ENCODE measurements around the gene EFNA4.
A peak's percentile ranks its signal among the peaks of the same experiment; 100 is the strongest.

The EFNA4 gene

GRCh38 chr1:155048449-155049334 lies 14.8 kb upstream of the EFNA4 start:
- Histone ChIP-seq H3K23ac (ENCODE audit: low read length) (no peak overlapping the region), H3K56ac (ENCODE audit: low read length) (no peak overlapping the region), H2BK120ac (ENCODE audit: low read depth, low read length) (no peak overlapping the region), H3K79me1 (ENCODE audit: low read length) (no peaks in the 10 kb centered on the region), H3K36me3 (ENCODE audit: control insufficient read depth, insufficient read depth, low read length) (no peaks in the 10 kb centered on the region), H2BK5ac (ENCODE audit: low read length) (no peak overlapping the region), H4K5ac (ENCODE audit: low read length) (no peak overlapping the region), H3K4ac (ENCODE audit: low read depth, low read length) (no peak overlapping the region), H3K27ac (ENCODE audit: low read depth, low read length) (no peak overlapping the region), H3K27me3 (ENCODE audit: insufficient read depth, low read length, poor library complexity) (no peaks in the 10 kb centered on the region), H2BK15ac (replicated peaks; ENCODE audit: low read depth) (no peak overlapping the region), H3K9ac (ENCODE audit: low read length) (no peak overlapping the region), H3K18ac (ENCODE audit: low read length) (no peak overlapping the region), H4K8ac (ENCODE audit: low read depth, low read length) (no peak overlapping the region), H2AK5ac (ENCODE audit: low read length) (no peak overlapping the region), H3K79me2 (ENCODE audit: control insufficient read depth, insufficient read depth, low read length) (no peaks in the 10 kb centered on the region), H3K4me1 (ENCODE audit: control insufficient read depth, low read depth, low read length) (peaks cover 8% of the 10 kb centered on the region), H3K4me2 (ENCODE audit: low read length) (no peak overlapping the region), H3K4me3 (ENCODE audit: low read length) (no peak overlapping the region)
- WGBS (ENCODE audit: extremely low coverage, insufficient coverage, low lambda C conversion rate) = no CpG with 5 or more reads among the region's 8 CpGs
- no peak for DNase-seq

- peak overlapping the region; percentile 28 for H2AK5ac ChIP-seq (ENCODE audit: low read length)
- H3K9ac ChIP-seq (ENCODE audit: low read length) = peak overlapping the region; percentile 66
- peaks cover 6% of the 10 kb centered on the region for H3K4me1 ChIP-seq (ENCODE audit: control insufficient read depth, low read depth, low read length)
- no peaks in the 10 kb centered on the region for H3K79me2 ChIP-seq (ENCODE audit: control insufficient read depth, insufficient read depth, low read length)
- H2BK120ac ChIP-seq (ENCODE audit: low read depth, low read length) = no peak overlapping the region
- DNase-seq = no peak
- H3K4me2 ChIP-seq (ENCODE audit: low read length) = peak overlapping the region; percentile 5
- no peak overlapping the region for H3K27ac ChIP-seq (ENCODE audit: low read depth, low read length)
- H4K8ac ChIP-seq (ENCODE audit: low read depth, low read length) = no peak overlapping the region
- H2BK15ac ChIP-seq (replicated peaks; ENCODE audit: low read depth) = no peak overlapping the region
- no peaks in the 10 kb centered on the region for H3K79me1 ChIP-seq (ENCODE audit: low read length)
- H3K4ac ChIP-seq (ENCODE audit: low read depth, low read length) = no peak overlapping the region
- no peak overlapping the region for H3K23ac ChIP-seq (ENCODE audit: low read length)
- H2BK5ac ChIP-seq (ENCODE audit: low read length) = no peak overlapping the region
- no peak overlapping the region for H4K5ac ChIP-seq (ENCODE audit: low read length)
- H3K4me3 ChIP-seq (ENCODE audit: low read length) = no peak overlapping the region
- H3K36me3 ChIP-seq (ENCODE audit: control insufficient read depth, insufficient read depth, low read length) = no peaks in the 10 kb centered on the region
- H3K27me3 ChIP-seq (ENCODE audit: insufficient read depth, low read length, poor library complexity) = no peaks in the 10 kb centered on the region
- H3K56ac ChIP-seq (ENCODE audit: low read length) = peak overlapping the region; percentile 58
- no peak overlapping the region for H3K18ac ChIP-seq (ENCODE audit: low read length)
- WGBS (ENCODE audit: extremely low coverage, insufficient coverage, low lambda C conversion rate) = no CpG with 5 or more reads among the region's 10 CpGs
Observed at GRCh38 chr1:155049651-155050559, 13.6 kb upstream of the EFNA4 start.

- peak within 1 kb of the TSS; percentile 87 for H3K9ac ChIP-seq (ENCODE audit: low read length)
- peak within 1 kb of the TSS; percentile 29 for H3K18ac ChIP-seq (ENCODE audit: low read length)
- peak within 1 kb of the TSS; percentile 88 for H3K56ac ChIP-seq (ENCODE audit: low read length)
- H3K4me3 ChIP-seq (ENCODE audit: low read length) = peak within 1 kb of the TSS; percentile 37
- H4K5ac ChIP-seq (ENCODE audit: low read length) = no peak within 1 kb of the TSS
- DNase-seq = peak; percentile 85
- H3K27me3 ChIP-seq (ENCODE audit: insufficient read depth, low read length, poor library complexity) = no peaks in the 10 kb centered on the region
- H2AK5ac ChIP-seq (ENCODE audit: low read length) = no peak within 1 kb of the TSS
- no peak within 1 kb of the TSS for H2BK15ac ChIP-seq (replicated peaks; ENCODE audit: low read depth)
- no peak within 1 kb of the TSS for H2BK120ac ChIP-seq (ENCODE audit: low read depth, low read length)
- WGBS (ENCODE audit: extremely low coverage, insufficient coverage, low lambda C conversion rate) = no CpG with 5 or more reads among the region's 99 CpGs
- peak within 1 kb of the TSS; percentile 0 for H3K27ac ChIP-seq (ENCODE audit: low read depth, low read length)
- H3K23ac ChIP-seq (ENCODE audit: low read length) = peak within 1 kb of the TSS; percentile 74
- no peaks in the 10 kb centered on the region for H3K79me2 ChIP-seq (ENCODE audit: control insufficient read depth, insufficient read depth, low read length)
- H3K79me1 ChIP-seq (ENCODE audit: low read length) = no peaks in the 10 kb centered on the region
- H3K4ac ChIP-seq (ENCODE audit: low read depth, low read length) = no peak within 1 kb of the TSS
- peak within 1 kb of the TSS; percentile 73 for H3K4me2 ChIP-seq (ENCODE audit: low read length)
- H3K4me1 ChIP-seq (ENCODE audit: control insufficient read depth, low read depth, low read length) = peaks cover 6% of the 10 kb centered on the region
- H3K36me3 ChIP-seq (ENCODE audit: control insufficient read depth, insufficient read depth, low read length) = no peaks in the 10 kb centered on the region
- no peak within 1 kb of the TSS for H4K8ac ChIP-seq (ENCODE audit: low read depth, low read length)
- peak within 1 kb of the TSS; percentile 51 for H2BK5ac ChIP-seq (ENCODE audit: low read length)
Observed at GRCh38 chr1:155050560-155051341, 12.8 kb upstream of the EFNA4 start, which contains the start of gene ADAM15. ADAM15 (plus strand) TSS chr1:155051316; CDS start chr1:155051387, 71 bp downstream.

GRCh38 chr1:155051342-155051776 lies 12.2 kb upstream of the EFNA4 start:
- peak overlapping the region; percentile 76 for H3K9ac ChIP-seq (ENCODE audit: low read length)
- H3K23ac ChIP-seq (ENCODE audit: low read length) = no peak overlapping the region
- peak overlapping the region; percentile 12 for H3K18ac ChIP-seq (ENCODE audit: low read length)
- H3K79me1 ChIP-seq (ENCODE audit: low read length) = no peaks in the 10 kb centered on the region
- no peaks in the 10 kb centered on the region for H3K79me2 ChIP-seq (ENCODE audit: control insufficient read depth, insufficient read depth, low read length)
- no peaks in the 10 kb centered on the region for H3K36me3 ChIP-seq (ENCODE audit: control insufficient read depth, insufficient read depth, low read length)
- DNase-seq = no peak
- no peak overlapping the region for H2BK120ac ChIP-seq (ENCODE audit: low read depth, low read length)
- no peak overlapping the region for H4K5ac ChIP-seq (ENCODE audit: low read length)
- no peak overlapping the region for H3K4ac ChIP-seq (ENCODE audit: low read depth, low read length)
- peak overlapping the region; percentile 57 for H3K56ac ChIP-seq (ENCODE audit: low read length)
- H3K4me3 ChIP-seq (ENCODE audit: low read length) = peak overlapping the region; percentile 37
- no CpG with 5 or more reads among the region's 31 CpGs for WGBS (ENCODE audit: extremely low coverage, insufficient coverage, low lambda C conversion rate)
- peak overlapping the region; percentile 73 for H3K4me2 ChIP-seq (ENCODE audit: low read length)
- H3K4me1 ChIP-seq (ENCODE audit: control insufficient read depth, low read depth, low read length) = peaks cover 6% of the 10 kb centered on the region
- H2AK5ac ChIP-seq (ENCODE audit: low read length) = no peak overlapping the region
- no peak overlapping the region for H2BK5ac ChIP-seq (ENCODE audit: low read length)
- no peaks in the 10 kb centered on the region for H3K27me3 ChIP-seq (ENCODE audit: insufficient read depth, low read length, poor library complexity)
- H2BK15ac ChIP-seq (replicated peaks; ENCODE audit: low read depth) = no peak overlapping the region
- no peak overlapping the region for H3K27ac ChIP-seq (ENCODE audit: low read depth, low read length)
- H4K8ac ChIP-seq (ENCODE audit: low read depth, low read length) = no peak overlapping the region

DNA sequence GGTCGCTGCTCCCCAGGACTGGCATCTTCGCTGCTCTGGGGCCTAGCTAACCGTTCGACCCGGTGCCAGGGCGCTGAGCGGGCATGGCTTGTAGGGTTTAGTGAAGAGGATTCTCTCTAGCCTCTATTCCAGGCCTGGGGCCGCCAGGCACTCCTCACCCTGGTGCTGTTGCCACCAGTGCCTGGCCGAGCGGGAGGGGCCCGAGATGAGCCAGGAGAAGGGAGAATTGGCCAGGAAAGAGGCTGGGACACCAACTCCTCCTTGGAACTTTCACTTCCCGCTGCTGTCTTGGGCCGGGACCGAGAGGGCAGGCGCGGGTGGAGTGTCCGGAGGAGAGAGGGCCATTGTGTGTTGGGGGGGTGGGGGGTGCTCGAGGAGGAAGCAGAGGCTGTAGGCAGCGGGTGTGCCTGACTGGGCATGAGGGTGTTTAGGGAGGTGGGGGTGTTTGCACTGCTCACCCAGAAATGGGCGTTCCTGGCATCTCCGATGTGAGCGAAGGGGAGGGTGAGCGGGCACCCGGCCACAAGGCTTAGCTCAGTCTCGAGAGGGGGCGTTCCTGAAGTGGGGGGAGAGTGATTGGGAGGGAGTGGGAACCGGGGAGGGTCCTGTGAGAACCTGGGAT lies 11.7 kb upstream of the EFNA4 start:
- no peak overlapping the region for H2BK120ac ChIP-seq (ENCODE audit: low read depth, low read length)
- H2BK15ac ChIP-seq (replicated peaks; ENCODE audit: low read depth) = no peak overlapping the region
- H3K4me1 ChIP-seq (ENCODE audit: control insufficient read depth, low read depth, low read length) = peaks cover 6% of the 10 kb centered on the region
- H4K8ac ChIP-seq (ENCODE audit: low read depth, low read length) = no peak overlapping the region
- H3K27ac ChIP-seq (ENCODE audit: low read depth, low read length) = no peak overlapping the region
- H3K27me3 ChIP-seq (ENCODE audit: insufficient read depth, low read length, poor library complexity) = no peaks in the 10 kb centered on the region
- peak overlapping the region; percentile 73 for H3K4me2 ChIP-seq (ENCODE audit: low read length)
- H3K4me3 ChIP-seq (ENCODE audit: low read length) = no peak overlapping the region
- no peak overlapping the region for H2BK5ac ChIP-seq (ENCODE audit: low read length)
- H3K23ac ChIP-seq (ENCODE audit: low read length) = no peak overlapping the region
- WGBS (ENCODE audit: extremely low coverage, insufficient coverage, low lambda C conversion rate) = no CpG with 5 or more reads among the region's 27 CpGs
- H3K79me1 ChIP-seq (ENCODE audit: low read length) = no peaks in the 10 kb centered on the region
- H3K56ac ChIP-seq (ENCODE audit: low read length) = peak overlapping the region; percentile 57
- H3K4ac ChIP-seq (ENCODE audit: low read depth, low read length) = no peak overlapping the region
- H3K79me2 ChIP-seq (ENCODE audit: control insufficient read depth, insufficient read depth, low read length) = no peaks in the 10 kb centered on the region
- no peak overlapping the region for H3K18ac ChIP-seq (ENCODE audit: low read length)
- DNase-seq = no peak
- H3K9ac ChIP-seq (ENCODE audit: low read length) = peak overlapping the region; percentile 76
- H3K36me3 ChIP-seq (ENCODE audit: control insufficient read depth, insufficient read depth, low read length) = no peaks in the 10 kb centered on the region
- no peak overlapping the region for H4K5ac ChIP-seq (ENCODE audit: low read length)
- H2AK5ac ChIP-seq (ENCODE audit: low read length) = no peak overlapping the region

Measured in mesendoderm (in vitro differentiated cells).